ENCODE data around the gene DNAJC12. TPM values are rescaled to one million over a fixed set of nuclear protein-coding genes. Genes with fewer than 3 reads are reported as not detected.

DNAJC12 gene
- total RNA-seq, 1 donor from 2014 or later = 54.7 TPM

DNA sequence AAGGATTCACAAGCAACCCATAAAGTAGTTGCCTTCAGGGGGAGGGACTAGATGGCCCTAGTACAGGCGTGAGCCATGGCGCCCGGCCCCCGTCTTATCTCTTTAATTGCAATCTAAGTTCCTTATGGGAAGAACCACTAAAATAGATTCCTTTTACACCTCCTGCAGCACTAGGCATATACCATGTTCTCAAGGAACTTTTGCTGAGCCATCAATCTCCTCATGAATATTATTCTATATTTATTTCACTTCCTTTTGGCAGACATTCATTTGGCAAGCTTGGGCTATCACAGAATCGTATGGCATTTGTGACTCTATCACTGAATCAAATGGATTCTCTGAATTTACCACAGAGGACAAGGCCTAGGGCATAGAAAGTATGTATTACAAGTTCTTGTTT, 14.8 kb upstream of the DNAJC12 start:
- Mint-ChIP-seq H3K4me1 (ENCODE audit: low read depth, unreplicated experiment) (peaks cover 1% of the 10 kb centered on the region), H3K27me3 (ENCODE audit: unreplicated experiment) (peaks cover 4% of the 10 kb centered on the region), H3K9me3 (ENCODE audit: unreplicated experiment) (peaks cover 6% of the 10 kb centered on the region), H3K4me3 (ENCODE audit: unreplicated experiment) (no peak overlapping the region), H3K36me3 (ENCODE audit: unreplicated experiment) (no peaks in the 10 kb centered on the region), H3K27ac (ENCODE audit: unreplicated experiment) (no peak overlapping the region)
- TF ChIP-seq, protein P1, sequence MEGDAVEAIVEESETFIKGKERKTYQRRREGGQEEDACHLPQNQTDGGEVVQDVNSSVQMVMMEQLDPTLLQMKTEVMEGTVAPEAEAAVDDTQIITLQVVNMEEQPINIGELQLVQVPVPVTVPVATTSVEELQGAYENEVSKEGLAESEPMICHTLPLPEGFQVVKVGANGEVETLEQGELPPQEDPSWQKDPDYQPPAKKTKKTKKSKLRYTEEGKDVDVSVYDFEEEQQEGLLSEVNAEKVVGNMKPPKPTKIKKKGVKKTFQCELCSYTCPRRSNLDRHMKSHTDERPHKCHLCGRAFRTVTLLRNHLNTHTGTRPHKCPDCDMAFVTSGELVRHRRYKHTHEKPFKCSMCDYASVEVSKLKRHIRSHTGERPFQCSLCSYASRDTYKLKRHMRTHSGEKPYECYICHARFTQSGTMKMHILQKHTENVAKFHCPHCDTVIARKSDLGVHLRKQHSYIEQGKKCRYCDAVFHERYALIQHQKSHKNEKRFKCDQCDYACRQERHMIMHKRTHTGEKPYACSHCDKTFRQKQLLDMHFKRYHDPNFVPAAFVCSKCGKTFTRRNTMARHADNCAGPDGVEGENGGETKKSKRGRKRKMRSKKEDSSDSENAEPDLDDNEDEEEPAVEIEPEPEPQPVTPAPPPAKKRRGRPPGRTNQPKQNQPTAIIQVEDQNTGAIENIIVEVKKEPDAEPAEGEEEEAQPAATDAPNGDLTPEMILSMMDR (IDR thresholded peaks at IDR 0.05; ENCODE audit: partially characterized antibody, unreplicated experiment) = no peak
- no peak for DNase-seq

DNA sequence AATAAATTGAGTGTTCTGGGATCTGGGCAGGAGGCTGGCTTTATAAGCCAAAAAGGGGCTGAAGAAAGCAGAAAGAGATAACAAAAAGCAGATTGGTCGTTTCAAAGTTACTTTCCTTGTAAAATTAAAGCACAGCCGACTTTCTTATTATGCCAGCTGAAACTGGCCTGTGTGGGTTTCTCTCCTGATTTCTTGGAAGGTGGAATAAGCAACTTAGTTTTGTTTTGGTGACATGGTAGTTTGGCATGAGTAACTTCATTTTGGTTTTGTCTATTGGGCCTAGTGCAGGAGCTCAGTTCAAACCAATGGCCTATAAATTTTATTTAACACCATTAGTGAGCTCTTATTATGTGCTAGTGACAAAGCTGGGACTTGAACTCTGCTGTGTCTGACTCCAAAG, 13.2 kb upstream of the DNAJC12 start:
- no peak for DNase-seq
- H3K4me1 Mint-ChIP-seq (ENCODE audit: low read depth, unreplicated experiment) = peaks cover 1% of the 10 kb centered on the region
- H3K9me3 Mint-ChIP-seq (ENCODE audit: unreplicated experiment) = peaks cover 6% of the 10 kb centered on the region
- H3K27me3 Mint-ChIP-seq (ENCODE audit: unreplicated experiment) = peaks cover 4% of the 10 kb centered on the region
- peak overlapping the region; percentile 57 for H3K4me3 Mint-ChIP-seq (ENCODE audit: unreplicated experiment)
- TF ChIP-seq, protein P1 (IDR thresholded peaks at IDR 0.05; ENCODE audit: partially characterized antibody, unreplicated experiment) = no peak
- H3K27ac Mint-ChIP-seq (ENCODE audit: unreplicated experiment) = no peak overlapping the region
- H3K36me3 Mint-ChIP-seq (ENCODE audit: unreplicated experiment) = no peaks in the 10 kb centered on the region

DNA sequence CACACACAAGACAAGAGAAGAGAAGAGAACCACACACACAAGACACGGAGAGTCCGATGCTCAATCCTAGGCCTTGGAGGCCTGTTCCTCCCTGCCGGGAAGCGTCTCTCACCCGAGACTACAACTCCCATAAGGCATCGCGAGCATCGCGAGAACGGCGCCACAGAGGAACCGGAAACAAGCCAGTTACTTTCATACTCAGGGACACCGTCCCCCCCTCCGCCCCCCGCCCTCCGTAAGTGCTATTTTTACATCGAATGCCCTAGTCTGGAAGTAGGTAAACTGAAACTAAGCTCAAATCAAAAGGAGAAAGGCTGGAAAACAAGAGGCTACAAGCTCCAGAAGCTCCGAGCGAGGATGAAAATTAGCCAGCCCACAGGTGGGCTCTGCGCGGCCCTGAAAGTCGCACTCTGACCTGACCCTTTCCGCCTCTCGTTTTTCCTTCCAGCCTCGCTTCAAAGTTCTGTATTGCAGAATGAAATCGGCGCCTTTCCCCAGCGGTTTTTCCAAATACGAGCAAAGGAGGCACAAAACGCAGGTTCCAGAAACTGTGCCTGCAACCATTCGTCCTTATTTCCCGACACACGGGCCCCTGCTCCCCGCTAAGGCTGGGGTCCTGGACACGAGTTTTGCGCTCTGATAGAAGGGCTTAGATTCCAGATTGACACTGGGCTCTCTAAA, 11.5 kb upstream of the DNAJC12 start:
- Mint-ChIP-seq H3K27ac (ENCODE audit: unreplicated experiment) (peak overlapping the region; percentile 94), H3K27me3 (ENCODE audit: unreplicated experiment) (peaks cover 2% of the 10 kb centered on the region), H3K36me3 (ENCODE audit: unreplicated experiment) (no peaks in the 10 kb centered on the region), H3K9me3 (ENCODE audit: unreplicated experiment) (peaks cover 3% of the 10 kb centered on the region), H3K4me3 (ENCODE audit: unreplicated experiment) (peak overlapping the region; percentile 99), H3K4me1 (ENCODE audit: low read depth, unreplicated experiment) (peaks cover 1% of the 10 kb centered on the region)
- DNase-seq = peak; percentile 94
- TF ChIP-seq, protein P1 (IDR thresholded peaks at IDR 0.05; ENCODE audit: partially characterized antibody, unreplicated experiment) = no peak

DNA sequence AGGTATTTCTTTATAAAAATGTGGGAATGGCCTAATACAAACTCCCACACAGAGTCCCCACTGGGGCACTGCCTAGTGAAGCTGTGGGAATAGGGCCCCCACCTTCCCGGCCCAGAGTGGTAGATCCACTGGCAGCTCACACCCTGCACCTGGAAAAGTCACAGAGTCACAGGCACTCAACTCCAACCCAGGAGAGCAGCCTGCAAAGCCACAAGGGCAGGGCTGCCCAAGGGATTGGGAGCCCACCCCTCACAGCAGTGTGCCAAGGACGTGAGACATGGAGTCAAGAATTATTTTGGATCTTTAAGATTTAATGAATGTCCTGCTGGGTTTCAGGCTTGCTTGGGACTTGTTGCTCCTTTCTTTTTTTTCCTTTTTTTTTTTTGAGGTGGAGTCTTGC, 5.3 kb upstream of the DNAJC12 start:
- peaks cover 8% of the 10 kb centered on the region for H3K36me3 Mint-ChIP-seq (ENCODE audit: unreplicated experiment)
- no peaks in the 10 kb centered on the region for H3K27me3 Mint-ChIP-seq (ENCODE audit: unreplicated experiment)
- TF ChIP-seq, protein P1 (IDR thresholded peaks at IDR 0.05; ENCODE audit: partially characterized antibody, unreplicated experiment) = no peak
- no peak for DNase-seq
- no peak overlapping the region for H3K27ac Mint-ChIP-seq (ENCODE audit: unreplicated experiment)
- peaks cover 2% of the 10 kb centered on the region for H3K9me3 Mint-ChIP-seq (ENCODE audit: unreplicated experiment)
- H3K4me1 Mint-ChIP-seq (ENCODE audit: low read depth, unreplicated experiment) = no peaks in the 10 kb centered on the region
- H3K4me3 Mint-ChIP-seq (ENCODE audit: unreplicated experiment) = no peak overlapping the region

DNA sequence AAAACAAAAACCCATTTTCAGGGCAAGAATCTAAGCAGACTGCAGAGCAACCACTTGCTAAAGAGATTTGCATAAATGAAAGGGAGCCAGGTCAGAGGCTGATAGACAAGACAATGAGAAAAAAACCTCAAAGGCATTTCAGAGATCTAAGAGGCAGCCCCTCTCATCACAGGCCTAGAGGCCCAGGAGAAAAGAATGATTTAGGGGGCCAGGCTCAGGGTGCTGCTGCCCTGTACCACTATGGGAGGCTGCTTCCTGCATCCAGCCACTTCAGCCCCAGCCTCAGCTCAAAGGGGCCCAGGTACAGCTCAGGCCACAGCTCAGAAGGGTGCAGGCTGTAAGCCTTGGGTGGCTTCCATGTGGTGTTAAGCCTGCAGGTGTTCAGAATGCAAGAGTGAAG, 3.7 kb upstream of the DNAJC12 start:
- Mint-ChIP-seq H3K36me3 (ENCODE audit: unreplicated experiment) (peaks cover 8% of the 10 kb centered on the region), H3K9me3 (ENCODE audit: unreplicated experiment) (peaks cover 2% of the 10 kb centered on the region), H3K4me3 (ENCODE audit: unreplicated experiment) (no peak overlapping the region), H3K4me1 (ENCODE audit: low read depth, unreplicated experiment) (peaks cover 1% of the 10 kb centered on the region), H3K27ac (ENCODE audit: unreplicated experiment) (no peak overlapping the region), H3K27me3 (ENCODE audit: unreplicated experiment) (no peaks in the 10 kb centered on the region)
- TF ChIP-seq, protein P1 (IDR thresholded peaks at IDR 0.05; ENCODE audit: partially characterized antibody, unreplicated experiment) = no peak
- no peak for DNase-seq
